ENCODE data around the gene PSMA6.
A peak's percentile ranks its signal among the peaks of the same experiment; 100 is the strongest.
"Not testable (repeated sequence)": the region's sequence is repeated elsewhere in the genome, so short reads cannot be mapped to it uniquely, and the experiment has no call there.

PSMA6 gene

DNA sequence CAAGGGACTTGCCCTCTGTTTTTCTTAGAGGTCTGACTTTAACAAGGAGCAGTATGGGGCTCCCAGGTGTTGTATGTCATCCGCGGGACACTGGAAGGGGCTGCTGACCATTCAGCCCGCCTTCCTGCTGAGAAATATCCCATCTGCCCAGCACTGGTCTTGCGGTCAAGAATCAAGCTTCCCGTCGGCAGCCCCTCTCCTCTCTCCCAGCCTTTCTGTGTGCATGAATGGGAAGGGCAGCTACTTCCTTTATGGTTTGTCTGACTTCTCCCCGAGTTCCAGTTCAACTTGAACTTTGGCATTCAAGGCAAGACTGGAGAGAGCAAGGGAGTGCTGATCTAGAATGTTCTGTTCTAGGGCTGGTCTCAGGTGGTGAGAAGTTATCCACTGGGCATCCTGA is 51.5 kb downstream of the PSMA6 start:
- DNase-seq (ENCODE audit: low read depth in 2 of 2): no peak

DNA sequence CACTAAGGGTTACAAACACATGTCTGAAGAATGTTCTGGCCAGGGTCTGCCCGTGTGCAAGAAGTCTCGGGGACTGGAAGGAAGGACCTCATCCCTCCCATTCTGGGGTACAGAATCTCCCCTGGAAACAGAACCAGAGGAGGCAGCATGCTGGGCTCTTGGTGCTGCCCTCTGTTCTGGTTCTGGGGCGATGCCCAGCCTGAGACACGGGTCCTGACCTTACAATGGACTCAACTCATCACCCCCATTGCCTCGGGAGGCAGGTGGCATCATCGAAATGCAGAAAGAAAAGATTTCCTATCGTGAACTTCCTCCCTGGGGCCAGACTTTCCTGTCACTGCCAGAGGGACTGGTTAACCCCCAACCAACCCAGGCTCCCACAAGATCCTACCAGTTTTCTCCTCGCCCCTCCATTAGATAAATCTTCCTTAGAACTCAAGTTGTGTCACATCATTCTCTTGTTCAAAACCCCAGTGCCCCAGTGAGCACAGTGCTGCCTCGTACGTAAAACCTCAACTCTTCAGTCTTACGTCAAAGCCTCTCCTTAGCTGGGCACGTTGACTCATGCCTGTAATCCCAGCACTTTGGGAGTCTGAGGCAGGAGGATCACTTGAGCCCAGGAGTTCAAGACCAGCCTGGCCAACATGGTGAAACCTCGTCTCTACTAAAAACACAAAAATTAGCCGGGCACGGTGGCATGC is 52.1 kb downstream of the PSMA6 start:
- no peak for DNase-seq (ENCODE audit: low read depth in 2 of 2)

DNA sequence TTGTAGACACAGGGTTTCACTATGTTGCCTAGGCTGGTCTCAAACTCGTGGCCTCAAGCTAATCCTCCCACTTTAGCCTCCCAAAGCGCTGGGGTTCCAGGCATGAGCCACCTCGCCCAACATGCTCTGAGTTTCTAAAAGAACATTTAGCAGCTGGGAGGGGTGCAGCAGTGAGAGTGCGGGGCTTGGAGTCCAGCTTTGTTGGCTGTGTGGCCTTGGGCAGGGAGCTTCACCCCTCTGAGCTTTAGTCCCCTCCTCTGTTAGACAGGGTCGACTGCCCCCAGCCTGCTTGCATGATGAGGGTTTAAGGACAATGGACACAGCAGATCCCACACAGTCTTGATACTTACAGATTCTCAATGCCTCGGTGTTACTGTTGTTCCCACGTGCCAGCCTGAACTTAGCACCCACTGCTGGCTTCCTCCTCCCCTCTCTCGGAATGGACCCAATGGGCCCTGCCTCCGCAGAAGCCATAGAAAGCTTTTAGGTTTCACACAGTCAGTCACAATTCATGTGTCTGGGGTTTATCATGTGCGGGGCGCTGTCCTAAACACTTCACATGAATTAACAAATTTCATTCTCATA is 54.6 kb downstream of the PSMA6 start:
- no peak for DNase-seq (ENCODE audit: low read depth in 2 of 2)

DNA sequence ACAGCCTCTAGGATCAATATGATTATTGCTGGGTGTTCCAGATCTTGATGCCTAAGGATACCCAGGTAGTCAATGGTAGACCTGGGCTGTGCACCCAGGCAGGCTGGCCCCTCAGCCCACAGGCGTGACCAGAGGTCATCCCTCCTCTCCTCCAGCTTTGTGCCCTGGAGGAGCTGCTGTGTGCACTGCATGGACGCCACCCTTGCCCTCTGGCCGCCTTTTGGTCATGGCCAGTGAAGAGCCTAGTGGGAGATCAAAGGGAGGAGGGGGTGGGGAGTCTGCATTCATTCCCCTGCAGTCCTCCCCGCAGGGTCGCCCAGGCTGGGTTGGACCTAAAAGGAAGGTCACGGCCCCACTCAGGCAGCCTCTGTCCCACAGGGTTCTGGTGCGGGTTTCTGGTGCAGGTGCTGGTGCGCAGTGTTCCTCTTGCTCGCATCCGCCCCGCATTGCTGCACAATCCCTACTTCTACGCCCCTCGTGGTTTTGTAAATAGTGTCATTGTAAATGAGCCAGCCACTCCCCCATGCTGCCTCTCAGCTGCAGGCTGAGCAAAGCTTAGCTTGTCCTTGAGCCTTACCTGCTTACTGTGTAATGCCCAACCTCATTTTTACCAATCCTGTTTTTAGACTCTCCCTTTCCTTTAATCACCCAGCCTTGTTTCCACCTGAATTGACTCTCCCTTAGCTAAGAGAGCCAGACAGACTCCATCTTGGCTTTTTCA is 55.3 kb downstream of the PSMA6 start:
- DNase-seq (ENCODE audit: low read depth in 2 of 2): no peak

DNA sequence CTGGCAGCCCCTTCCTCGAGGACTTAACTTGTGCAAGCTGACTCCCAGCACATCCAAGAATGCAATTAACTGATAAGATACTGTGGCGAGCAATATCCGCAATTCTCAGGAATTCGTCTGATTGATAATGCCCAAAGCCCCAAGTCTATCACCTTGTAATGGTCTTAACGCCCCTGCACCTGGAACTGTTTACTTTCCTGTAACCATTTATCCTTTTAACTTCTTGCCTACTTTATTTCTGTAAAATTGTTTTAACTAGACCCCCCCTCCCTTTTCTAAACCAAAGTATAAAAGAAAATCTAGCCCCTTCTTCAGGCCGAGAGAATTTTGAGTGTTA is 55.8 kb downstream of the PSMA6 start:
- DNase-seq (ENCODE audit: low read depth in 2 of 2): not testable (repeated sequence)

DNA sequence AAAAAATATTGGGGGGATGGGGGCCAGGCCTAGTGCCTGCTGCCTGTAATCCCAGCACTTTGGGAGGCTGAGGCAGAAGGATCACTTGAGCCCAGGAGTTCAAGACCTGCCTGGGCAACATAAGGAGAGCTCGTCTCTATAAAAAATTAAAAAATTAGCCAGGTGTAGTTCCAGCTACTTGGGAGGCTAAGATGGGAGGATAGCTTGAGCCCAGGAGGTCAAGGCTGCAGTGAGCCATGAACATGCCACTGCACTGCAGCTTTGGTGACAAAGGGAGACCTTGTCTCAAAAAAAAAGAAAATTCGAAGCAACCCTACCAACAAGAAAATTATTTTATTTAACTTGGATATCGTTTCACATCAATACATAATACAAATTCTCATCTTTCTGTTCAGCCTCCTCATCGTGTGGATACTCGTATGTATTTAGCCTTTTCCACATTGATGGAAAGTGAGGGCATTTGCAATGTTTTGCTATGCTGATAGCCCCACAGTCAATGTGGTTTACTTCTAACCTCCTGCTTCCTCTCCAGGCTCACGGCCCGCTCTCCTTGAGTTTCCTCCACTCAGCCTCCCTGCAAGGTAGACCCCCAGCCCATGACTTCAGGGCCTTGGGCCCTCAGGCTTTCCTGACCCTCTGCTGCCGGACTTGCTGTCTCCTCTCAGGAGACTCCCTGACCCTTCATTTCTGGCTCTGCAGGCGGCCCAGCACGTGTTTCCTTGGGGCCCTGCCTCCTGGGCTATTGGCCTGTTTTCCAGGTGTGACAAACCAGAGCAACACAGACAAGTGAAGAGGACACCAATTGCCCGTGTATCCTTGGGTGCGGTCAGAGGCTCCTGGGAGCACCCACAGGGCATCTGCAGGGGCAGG is 57.5 kb downstream of the PSMA6 start:
- no peak for DNase-seq (ENCODE audit: low read depth in 2 of 2)

DNA sequence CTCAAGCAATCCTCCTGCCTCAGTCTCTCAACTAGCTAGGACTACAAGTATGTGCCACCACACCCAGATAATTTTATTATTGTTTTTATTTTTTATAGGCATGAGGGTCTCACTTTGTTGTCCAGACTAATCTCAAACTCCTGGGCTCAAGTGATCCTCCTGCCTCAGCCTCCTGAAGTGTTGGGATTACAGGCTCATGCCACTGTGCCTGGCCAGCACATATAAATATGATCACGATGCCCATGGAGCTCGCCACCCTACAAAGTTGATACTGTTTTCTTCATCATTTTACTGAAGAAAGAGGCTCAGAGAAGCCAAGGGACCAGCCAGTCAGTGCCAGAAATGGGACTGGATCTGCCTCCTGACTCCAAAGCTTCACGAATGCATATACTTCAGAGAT is 59.3 kb downstream of the PSMA6 start:
- no peak for DNase-seq (ENCODE audit: low read depth in 2 of 2)

DNA sequence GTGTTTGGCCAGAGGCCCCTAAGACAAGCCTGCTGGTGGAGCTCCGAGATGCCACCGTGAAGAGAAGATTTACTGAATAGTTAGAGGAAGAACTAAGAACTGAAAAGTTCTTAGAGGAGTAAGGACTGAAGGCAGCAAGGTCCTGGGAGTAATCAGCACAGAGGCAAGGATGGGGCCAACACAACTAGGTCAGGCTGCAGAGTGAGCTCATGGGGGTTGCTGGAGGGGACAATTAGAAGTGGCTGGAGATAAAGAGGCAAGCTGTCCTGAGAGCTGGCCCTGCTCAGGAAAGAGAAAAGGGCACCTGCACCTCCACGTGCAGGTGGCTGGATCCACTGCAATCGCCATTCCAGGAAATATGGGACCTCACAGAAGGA is 59.7 kb downstream of the PSMA6 start:
- no peak for DNase-seq (ENCODE audit: low read depth in 2 of 2)

DNA sequence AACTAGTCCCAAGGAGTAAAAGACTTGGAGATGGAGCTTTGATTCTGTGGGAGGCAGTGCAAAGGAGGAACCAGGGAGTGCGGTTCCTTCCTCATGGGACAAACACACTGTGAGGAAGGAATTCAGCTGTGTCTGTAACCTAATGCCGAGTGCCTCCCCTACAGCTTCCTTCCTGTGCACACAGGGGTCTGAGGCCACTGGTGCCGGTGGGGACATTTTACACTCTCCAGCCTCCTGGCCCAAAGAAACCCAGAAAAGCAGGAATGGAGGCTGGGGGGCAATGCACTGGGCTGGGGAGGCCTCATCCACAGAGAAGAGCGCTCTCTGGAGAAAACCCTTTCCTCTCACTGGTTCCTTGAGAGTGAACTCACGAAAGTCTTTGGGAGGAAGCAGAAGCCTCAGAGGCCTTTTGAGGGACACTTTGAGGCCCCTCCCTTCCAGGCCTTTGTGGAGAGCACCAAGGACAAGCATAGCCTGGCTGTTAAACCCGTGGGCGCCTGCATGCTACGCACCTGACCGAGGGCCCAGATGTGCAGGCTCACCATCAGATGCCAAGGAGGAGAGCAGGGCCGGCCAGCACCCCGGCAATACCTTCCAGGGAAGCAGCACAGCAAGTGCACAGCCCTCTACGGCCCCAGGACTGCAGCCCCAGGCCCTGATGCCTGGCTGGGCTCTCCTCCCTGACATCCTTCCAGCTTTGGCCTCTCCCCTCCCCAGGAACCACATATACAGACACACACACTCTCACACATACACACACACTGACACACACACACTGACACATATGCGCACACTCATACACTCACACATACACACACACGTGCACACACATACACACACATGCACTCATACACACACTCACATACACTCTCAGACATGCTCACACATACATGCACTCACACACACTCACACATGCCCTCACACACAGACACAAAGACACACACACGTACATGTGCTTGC is 60.4 kb downstream of the PSMA6 start:
- DNase-seq (ENCODE audit: low read depth in 2 of 2): no peak

DNA sequence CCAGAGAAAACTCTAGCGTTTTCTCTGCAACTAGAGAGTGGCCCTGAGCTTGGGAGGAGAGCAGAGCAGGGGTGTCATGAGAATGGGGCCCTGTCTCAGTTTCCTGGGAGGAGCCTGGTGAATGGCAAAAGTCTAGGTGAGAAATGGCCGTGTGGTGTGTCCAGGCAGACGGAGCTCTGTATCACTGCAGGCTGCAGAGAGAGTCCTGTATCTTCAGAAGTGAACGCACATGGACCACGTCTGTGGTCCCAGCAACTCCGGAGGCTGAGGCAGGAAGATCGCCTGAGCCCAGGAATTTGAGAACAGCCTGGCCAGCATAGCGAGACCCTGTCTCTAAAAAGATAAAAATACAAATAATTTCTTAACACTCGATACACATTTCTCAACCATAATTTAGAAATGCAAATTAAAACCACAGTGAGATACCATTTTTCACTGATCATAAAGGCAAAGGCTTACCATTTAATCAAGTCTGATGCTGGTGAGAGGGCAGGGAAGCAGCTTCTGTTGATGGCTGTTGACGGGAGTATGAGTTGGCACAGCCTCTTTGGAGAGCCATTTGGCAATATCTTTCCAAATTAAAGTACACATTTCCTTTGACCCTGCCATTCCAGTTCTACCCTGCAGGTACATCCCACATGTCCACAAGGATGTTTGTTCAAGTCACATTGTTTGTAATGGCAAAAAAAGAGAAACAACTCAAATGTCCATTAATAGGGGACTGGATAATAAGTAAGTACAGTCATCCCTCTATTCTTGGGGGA is 61.4 kb downstream of the PSMA6 start:
- DNase-seq (ENCODE audit: low read depth in 2 of 2): no peak

DNA sequence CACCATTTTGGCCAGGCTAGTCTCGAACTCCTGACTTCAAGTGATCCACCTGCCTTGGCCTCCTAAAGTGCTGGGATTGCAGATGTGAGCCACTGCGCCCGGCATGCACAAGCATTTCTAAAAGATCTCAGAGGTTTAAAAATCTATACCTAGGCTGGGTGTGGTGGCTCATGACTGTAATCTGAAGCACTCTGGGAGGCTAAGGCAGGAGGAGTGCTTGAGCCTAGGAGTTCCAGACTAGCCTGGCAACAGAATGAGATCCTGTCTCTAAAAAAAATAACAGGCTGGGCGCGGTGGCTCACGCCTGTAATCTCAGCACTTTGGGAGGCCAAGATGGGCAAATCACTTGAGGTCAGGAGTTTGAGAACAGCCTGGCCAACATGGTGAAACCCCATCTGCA is 63.1 kb downstream of the PSMA6 start:
- not testable (repeated sequence) for DNase-seq (ENCODE audit: low read depth in 2 of 2)

DNA sequence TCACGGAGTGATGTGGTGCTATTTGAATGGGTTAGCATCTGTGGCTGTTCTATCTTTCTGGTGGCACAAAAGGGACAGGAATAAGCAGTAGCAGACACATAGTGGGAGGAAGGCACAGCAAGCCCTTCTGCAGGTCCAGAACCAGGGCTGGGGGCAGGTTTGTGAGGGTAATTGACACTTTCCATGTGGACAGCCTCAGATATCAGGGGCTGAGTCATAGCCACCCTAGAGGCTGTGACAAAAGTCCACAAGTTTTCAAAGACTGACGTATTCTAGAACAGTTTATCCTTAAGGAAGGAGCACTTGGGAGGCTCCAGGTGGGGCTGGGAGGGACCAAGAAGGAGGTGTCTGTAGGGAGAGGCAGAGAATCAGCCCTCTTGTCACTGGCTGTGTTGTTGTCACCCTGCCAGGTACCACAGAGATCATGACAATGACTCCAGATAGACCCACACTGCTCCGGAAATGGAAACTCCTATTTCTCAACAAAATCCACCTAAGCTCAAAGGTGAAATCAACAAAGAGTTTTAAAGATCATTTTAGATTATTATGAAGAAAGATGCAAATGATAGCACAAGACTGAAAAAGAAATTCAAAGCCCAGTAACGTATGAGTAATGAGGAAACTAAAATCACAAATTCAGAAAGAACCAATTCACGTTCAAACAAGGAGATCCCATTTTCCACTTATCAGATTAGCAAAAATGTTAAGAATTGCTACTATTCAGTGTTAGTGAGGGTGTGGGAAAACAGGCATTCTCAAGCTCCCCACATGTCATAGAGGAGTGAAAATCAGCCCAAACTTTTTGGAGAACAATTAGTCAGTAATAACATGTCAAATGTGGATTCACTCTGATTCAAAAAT is 64.0 kb downstream of the PSMA6 start:
- DNase-seq (ENCODE audit: low read depth in 2 of 2): peak; percentile 35 to 53

DNA sequence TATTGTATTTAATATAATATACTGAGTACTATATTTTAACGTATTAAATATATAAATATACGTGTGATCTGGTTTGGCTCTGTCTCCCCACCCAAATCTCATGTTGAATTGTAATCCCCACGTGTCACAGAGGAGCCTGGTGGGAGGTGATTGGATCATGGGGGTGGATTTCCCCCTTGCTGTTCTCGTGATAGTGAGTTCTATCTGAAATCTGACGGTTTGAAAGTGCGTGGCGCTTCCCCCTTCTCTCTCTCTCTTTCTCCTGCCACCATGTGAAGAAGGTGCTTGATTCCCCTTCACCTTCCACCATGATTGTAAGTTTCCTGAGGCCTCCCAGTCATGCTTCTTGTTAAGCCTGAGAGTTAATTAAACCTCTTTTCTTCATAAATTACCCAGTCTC is 67.5 kb downstream of the PSMA6 start:
- DNase-seq (ENCODE audit: low read depth in 2 of 2): not testable (repeated sequence)

DNA sequence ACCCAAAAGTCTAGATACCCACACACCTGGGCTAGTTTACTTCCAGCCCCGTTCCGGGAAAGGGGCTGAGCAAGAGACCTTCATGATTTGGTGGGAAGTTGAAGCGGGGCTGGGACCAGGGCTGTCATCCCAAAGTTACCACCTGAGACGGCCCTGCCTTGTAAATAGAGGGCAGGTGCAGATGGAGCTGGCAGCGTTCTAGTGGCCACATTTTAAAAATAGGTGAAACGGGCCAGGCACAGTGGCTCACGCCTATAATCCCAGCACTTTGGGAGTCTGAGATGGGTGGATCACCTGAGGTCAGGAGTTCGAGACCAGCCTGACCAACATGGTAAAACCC is 68.9 kb downstream of the PSMA6 start:
- DNase-seq (ENCODE audit: low read depth in 2 of 2): no peak

DNA sequence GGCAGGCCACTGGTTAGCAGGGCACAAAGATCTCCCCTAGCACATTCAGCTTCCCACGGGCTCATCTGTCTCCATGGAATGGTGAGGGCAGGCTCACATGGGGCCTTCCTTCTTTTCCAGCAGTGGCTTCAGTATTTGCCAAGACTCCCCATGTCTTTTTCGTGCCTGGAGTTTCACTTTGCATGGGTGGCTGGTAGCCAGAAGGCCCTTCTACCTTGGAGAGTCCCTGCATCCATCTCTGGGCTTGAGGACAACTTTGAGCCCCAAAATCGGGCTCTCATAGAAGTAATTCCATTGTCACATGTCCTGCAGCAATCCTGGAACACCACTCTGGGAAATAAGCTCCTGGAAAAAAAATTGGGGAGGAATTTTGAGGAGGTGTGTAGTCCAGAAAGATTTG is 70.3 kb downstream of the PSMA6 start:
- no peak for DNase-seq (ENCODE audit: low read depth in 2 of 2)

DNA sequence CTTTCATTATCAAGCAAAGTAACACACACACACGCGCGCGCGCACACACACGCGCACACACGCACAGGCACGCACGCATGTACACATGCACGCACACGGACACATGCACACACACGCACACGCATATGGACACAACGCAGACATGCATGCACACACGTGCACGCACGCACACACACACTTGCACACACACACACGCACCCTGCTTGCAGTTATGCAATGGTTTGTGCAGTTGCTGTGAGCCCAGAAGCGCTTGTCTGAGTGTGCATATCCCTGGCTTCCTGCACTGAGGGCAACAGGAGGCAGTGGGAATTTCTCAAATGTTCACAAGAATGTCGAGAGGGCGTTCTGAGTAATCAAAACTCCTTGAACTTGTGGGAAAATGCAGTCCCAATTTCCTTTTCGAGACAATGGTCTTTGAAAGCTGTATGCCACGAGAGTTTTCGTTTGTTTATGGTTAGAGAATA is 70.8 kb downstream of the PSMA6 start:
- DNase-seq (ENCODE audit: low read depth in 2 of 2): no peak

DNA sequence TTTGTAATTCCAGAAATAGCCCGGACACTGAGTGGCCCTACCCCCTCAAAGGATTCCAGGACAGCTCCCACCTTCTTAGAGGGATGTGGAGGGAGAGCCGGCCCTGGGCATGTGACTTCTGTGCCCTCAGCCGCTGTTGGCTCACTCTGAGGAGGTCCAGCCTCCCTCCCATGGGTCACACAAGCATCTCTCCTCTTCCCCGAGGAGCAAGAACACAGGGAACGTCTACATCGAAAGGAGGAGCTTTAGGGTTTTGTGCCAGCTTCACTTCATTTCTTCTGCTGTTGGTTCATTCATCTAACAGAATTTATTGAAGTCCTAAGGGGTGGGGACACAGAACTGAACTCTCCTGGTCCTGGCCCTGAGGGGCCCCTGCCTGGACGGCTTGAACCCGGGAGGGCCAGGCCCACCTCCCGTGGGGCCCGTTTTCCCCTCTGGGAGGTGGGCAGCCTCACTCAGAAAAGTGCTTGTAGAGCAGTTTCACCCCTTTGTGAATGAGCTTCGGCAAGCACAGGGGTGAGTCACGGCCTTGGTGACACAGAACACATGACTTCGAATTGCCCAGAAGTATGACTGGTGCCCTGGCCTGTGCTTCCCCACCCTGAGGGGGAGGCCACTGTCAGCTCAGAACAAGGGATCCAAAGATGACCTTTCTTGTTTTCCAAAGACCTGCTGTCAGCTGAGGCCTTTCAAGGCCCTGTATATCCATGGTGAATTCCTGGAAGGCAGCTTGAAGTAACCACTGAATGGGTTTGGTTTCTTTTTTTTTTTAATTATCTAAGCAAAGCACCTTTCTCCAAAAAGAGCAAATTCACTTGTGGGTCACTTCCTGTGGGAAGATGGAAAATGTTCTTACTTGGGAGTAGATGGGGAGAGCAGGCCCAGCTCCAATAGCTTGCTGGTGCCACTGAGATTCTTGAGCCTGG is 73.2 kb downstream of the PSMA6 start:
- DNase-seq (ENCODE audit: low read depth in 2 of 2): peak; percentile 67 to 80

DNA sequence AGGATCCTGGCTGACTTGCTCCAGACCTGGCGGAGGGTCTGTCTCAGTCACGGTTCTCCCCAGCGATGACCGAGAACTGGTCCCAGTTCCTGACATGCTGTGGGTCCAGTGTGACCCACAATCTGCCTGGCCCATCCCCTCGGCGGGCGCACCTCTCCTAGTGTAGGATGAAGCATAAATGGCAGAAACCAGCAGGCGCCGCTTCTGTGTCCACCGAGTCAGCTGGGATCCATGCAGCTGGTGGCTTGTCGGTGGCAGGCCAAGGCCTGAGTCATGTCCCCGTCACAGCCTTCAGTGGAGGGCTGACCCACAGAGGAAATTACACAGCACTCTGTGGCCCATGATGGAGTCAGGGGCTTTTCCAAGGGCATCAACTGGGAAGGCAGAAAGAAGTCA is 73.9 kb downstream of the PSMA6 start:
- DNase-seq (ENCODE audit: low read depth in 2 of 2): peak; percentile 29 to 41

Measured in stimulated activated CD4-positive, alpha-beta T cell treated with anti-CD3 and anti-CD28 coated beads, Interleukin-4, amount 100 ng/mL, for 48 hours (primary cell).